A549 (cell line): ENCODE data around the gene FBXO28.

ENCODE experiments used
- BHLHE40 ChIP-seq: IDR thresholded peaks from 2 replicates; pipeline ENCODE4 v1.6.1; 2012; ENCODE audit warnings: low read depth, low read length, inconsistent platforms
- CTCF ChIP-seq: fragments of >200 bp; sonication (Bioruptor Twin); formaldehyde crosslinking; IDR thresholded peaks from 3 replicates; pipeline ENCODE4 v1.5.1; 2016
- EHMT2 ChIP-seq: fragments of 200-600 bp; sonication (generic); IDR thresholded peaks from 2 replicates; pipeline ENCODE4 v1.6.1; 2016; ENCODE audit warnings: antibody characterized with exemption, low read depth, mild to moderate bottlenecking, moderate library complexity
- MAFK ChIP-seq: fragments of 450-650 bp; IDR thresholded peaks from 2 replicates; pipeline ENCODE4 v1.6.1; 2014; ENCODE audit not compliant: partially characterized antibody
- NFE2L2 ChIP-seq: fragments of 150-350 bp; conservative IDR thresholded peaks from 2 replicates; pipeline ENCODE4 v1.6.1; 2014; ENCODE audit warnings: low read length
- NR3C1 ChIP-seq: fragments of >200 bp; sonication (Bioruptor Twin); formaldehyde crosslinking; IDR thresholded peaks from 3 replicates; pipeline ENCODE4 v1.6.1; 2017
- RFX5 ChIP-seq: fragments of 450-650 bp; IDR thresholded peaks from 2 replicates; pipeline ENCODE4 v1.7.1; 2014; ENCODE audit warnings: antibody characterized with exemption, mild to moderate bottlenecking, moderate library complexity
- ZSCAN20 ChIP-seq: fragments of 250-450 bp; sonication (Bioruptor Pico); IDR thresholded peaks from 2 replicates; pipeline ENCODE4 v1.8.0; 2022; ENCODE audit warnings: mild to moderate bottlenecking, moderate library complexity
- TF ChIP-seq, protein P1 (sequence below): fragments of 450-650 bp; IDR thresholded peaks from 2 replicates; pipeline ENCODE4 v1.6.1; 2014; ENCODE audit warnings: antibody characterized with exemption
- TF ChIP-seq, protein P2 (sequence below): IDR thresholded peaks from 2 replicates; pipeline ENCODE4 v1.6.1; 2012

DNA sequence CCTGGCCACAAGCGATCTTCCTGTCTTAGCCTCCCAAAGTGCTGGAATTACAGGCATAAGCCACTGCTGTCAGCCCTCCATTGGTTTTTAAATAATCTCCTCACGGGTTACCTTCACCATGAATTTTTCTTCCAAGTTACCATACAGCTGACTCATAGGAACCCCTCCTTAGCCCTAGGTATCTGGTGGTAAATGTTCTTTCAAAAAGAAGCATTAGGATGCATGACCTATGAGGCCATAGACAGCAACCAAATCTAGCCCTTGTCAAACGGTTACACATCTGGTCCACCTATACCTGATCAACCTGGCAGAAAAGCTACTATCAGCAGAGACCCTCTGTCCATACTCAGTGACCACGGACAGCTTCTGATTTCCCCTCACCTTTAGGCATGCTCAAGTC is 56.4 kb downstream of the FBXO28 start:
- TF ChIP-seq CTCF (no peak), EHMT2 (no peak), ZSCAN20 (CRISPR knock-in tag) (no peak), RFX5 (no peak), NFE2L2 (no peak), MAFK (no peak), NR3C1 (no peak), BHLHE40 (no peak)
- TF ChIP-seq, protein P1, sequence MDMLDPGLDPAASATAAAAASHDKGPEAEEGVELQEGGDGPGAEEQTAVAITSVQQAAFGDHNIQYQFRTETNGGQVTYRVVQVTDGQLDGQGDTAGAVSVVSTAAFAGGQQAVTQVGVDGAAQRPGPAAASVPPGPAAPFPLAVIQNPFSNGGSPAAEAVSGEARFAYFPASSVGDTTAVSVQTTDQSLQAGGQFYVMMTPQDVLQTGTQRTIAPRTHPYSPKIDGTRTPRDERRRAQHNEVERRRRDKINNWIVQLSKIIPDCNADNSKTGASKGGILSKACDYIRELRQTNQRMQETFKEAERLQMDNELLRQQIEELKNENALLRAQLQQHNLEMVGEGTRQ = no peak
- TF ChIP-seq, protein P2, sequence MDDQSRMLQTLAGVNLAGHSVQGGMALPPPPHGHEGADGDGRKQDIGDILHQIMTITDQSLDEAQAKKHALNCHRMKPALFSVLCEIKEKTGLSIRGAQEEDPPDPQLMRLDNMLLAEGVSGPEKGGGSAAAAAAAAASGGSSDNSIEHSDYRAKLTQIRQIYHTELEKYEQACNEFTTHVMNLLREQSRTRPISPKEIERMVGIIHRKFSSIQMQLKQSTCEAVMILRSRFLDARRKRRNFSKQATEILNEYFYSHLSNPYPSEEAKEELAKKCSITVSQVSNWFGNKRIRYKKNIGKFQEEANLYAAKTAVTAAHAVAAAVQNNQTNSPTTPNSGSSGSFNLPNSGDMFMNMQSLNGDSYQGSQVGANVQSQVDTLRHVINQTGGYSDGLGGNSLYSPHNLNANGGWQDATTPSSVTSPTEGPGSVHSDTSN = no peak
